CD4-positive, alpha-beta T cell treated with Interleukin-4 for 4 hours (primary cell): ENCODE data around the gene GNL1.
"Not testable (repeated sequence)": the region's sequence is repeated elsewhere in the genome, so short reads cannot be mapped to it uniquely, and the experiment has no call there.

Experiments
- DNase-seq: peaks from one replicate; pipeline ENCODE4 v3.0.0-alpha.2; 2020

The GNL1 gene

DNA sequence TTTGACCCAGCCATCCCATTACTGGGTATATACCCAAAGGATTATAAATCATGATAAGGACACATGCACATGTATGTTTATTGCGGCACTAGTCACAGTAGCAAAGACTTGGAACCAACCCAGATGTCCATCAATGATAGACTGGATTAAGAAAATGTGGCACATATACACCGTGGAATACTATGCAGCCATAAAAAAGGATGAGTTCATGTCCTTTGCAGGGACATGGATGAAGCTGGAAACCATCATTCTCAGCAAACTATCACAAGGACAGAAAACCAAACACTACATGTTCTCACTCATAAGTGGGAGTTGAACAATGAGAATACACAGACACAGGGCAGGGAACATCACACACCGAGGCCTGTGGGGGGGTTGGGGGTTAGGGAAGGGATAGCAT lies 29.8 kb downstream of the GNL1 start:
- DNase-seq, result not testable (repeated sequence)

DNA sequence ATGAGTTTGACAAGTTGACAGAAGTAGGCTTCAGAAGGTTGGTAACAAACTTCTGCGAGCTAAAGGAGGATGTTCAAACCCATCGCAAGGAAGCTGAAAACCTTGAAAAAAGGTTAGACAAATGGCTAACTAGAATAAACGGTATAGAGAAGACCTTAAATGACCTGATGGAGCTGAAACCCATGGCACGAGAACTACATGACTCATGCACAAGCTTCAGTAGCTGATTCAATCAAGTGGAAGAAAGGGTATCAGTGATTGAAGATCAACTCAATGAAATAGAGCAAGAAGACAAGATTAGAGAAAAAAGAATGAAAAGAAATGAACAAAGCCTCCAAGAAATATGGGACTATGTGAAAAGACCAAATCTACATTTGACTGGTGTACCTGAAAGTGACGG lies 34.3 kb downstream of the GNL1 start:
- not testable (repeated sequence) for DNase-seq

DNA sequence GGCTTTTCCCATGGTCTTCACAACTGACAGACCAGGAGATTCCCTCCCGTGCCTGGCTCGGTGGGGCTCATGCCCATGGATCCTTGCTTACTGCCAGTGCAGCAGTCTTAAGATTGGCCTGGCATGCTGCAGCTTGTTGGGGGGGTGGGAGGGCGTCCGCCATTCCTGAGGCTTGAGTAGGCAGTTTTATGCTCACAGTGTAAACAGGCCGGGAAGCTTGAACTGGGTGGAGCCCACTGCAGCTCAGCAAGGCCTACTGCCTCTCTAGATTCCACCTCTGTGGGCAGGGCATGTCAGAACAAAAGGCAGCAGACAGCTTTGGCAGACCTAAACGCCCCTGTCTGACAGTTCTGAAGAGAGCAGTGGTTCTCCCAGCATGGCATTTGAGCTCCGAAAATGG lies 35.2 kb downstream of the GNL1 start:
- DNase-seq, result not testable (repeated sequence)

DNA sequence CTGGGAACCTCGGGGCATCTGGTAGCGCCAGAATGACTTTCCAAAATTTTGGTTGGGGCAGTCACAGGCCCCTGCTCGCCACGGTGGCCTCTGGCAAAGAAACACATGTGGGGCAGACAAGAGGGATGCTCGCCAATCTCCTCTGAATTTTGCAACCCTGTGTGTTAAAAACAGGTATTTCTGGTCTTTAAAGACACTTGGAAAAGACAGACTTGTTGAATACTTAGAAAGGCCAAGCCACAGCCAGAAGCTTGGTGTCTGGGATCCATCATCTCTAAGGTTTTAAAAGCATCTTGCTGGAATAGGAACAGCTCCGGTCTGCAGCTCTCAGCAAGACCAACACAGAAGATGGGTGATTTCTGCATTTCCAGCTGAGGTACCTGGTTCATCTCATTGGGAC lies 35.8 kb downstream of the GNL1 start:
- DNase-seq, result no peak

DNA sequence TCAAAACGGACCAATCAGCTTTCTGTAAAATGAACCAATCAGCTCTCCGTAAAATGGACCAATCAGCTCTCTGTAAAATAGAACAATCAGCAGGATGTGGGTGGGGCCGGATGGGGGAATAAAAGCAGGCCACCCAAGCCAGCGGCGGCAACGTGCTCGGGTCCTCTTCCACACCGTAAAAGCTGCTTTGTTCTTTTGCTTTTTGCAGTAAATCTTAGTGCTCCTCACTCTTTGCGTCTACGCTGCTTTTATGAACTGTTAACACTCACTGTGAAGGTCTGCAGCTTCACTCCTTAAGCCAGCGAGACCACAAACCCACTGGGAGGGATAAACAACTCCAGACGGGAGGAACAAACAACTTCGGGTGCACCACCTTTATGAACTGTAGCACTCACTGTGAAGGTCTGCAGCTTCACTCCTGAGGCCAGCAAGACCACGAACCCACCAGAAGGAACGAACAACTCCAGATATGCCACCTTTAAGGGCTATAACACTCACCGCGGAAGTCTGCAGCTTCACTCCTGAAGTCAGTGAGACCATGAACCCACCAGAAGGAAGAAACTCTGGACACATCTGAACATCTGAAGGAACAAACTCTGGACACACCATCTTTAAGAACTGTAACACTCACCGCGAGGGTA lies 37.7 kb downstream of the GNL1 start:
- peak; percentile 36 for DNase-seq

DNA sequence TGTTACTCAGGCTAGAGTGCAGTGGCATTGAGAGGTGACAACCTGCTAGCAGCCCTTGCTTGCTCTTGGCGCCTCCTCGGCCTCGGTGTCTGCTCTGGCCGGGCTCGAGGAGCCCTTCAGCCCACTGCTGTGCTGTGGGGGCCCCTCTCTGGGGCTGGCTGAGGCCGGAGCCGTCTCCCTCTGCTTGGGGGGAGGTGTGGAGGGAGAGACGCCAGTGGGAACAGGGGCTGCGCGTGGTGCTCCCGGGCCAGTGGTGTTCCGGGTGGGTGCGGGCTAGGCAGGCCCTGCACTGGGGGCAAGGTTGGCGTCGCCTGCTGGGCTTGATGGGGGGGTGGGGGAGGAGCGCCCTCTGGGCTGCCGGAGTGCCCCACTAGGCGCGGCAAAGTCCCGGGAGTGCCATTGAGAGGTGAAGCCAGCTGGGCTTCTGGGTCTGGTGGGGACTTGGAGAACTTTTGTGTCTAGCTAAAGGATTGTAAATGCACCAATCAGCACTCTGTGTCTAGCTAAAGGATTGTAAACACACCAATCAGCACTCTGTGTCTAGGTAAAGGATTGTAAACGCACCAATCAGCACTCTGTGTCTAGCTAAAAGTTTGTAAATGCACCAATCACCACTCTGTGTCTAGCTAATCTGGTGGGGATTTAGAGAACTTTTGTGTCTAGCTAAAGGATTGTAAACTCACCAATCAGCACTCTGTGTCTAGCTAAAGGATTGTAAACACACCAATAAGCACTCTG lies 38.4 kb downstream of the GNL1 start:
- not testable (repeated sequence) for DNase-seq

DNA sequence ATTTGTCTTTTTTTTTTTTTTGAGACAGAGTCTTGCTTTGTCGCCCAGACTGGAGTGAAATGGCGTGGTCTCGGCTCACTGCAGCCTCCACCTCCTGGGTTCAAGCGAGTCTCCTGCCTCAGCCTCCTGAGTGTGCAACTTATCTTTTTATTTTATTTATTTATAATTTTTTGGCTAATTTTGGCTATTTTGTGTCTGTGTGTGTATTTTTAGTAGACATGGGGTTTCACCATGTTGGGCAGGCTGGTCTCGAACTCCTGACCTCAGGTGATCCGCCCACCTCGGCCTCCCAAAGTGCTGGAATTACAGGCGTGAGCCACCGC lies 39.6 kb downstream of the GNL1 start:
- DNase-seq, result not testable (repeated sequence)

DNA sequence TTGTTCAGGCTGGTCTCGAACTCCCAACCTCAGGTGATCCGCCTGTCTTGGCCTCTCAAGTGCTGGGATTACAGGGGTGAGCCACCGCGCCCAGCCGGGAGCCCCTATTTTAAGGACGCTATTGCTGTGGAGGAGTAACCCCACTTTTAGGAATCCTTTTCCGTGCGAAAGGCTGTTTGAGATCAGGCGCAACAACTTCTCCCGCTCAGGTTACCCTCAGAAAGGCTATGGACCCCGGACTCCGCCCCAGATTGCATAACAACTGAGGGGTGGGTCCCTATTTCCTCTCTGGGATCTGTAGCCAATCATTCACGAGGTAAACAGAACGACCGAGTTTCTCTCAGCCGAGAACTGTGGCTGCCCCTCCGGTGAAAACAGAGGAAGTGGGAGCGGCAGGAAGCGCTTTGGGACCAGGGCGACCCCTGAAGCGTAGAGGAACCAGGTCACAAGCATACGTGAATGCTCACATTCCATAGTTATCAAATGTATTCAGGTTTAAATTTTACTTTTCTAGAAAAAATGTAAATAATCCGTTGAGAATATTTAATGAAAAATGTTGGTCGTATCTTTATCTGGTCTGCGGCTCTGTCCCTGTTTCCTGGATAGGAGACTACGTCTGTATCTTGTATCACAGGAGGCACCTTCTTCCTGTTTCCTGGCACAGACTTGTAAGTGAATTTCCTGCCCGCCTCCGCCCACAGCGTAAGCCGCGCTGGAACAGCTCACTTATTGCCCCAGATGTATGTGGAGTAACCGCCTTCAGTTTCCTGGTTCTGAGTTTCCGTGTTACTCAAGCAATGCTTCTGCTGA lies 40.1 kb downstream of the GNL1 start:
- peak; percentile 97 for DNase-seq

DNA sequence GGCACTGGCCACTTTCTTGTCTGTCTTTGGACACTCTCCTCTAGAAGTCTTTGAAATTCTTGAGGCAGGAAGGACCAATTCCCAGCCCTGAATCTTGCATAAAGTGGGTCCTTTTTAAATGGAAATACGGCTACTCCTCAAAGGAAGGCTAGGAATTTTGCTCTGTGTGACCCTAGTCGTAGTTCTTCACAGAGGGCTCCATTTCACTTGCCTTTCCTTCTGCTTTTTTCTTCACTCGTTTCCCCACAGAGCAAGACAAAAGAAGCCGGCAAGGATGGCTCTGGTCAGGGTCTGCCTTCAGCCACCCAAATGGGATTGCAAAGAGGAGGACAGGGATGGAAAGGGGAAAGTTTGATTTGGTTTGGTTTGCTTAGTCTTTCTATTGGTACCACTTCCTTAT lies 41.2 kb downstream of the GNL1 start:
- DNase-seq, result no peak

DNA sequence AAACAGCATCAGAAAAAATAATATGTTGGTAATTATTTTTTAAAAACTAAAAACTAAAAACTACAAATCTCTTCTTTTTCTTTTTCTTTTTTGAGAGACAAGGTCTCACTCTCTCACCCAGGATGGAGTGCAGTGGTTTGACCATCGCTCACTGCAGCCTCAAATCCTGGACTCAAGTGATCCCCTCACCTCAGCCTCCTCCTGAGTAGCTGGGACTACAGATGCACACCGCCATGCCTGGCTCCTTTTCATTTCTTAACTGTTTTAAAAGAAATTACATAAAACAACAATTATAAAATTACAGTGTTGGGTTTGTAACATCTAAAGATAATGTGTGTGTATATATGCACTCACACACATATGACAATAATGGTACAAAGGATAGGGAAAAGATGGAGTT lies 42.8 kb downstream of the GNL1 start:
- DNase-seq, result no peak

DNA sequence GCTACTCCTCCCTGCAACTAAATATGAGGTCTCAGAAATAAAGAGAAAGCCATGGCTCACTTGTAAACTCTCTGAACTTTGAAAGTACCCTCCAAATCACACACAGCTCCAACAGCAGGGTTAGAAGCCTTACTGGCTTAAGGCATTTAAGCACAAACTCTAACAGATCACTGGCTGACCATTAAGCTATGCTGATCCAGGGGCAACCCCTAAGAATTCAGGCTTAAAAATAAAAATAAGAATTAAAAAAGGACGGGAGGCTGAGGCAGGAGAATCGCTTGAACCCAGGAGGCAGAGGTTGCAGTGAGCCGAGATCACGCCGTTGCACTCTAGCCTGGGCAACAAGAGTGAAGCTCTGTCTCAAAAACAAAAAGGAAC lies 45.1 kb downstream of the GNL1 start:
- DNase-seq, result no peak

DNA sequence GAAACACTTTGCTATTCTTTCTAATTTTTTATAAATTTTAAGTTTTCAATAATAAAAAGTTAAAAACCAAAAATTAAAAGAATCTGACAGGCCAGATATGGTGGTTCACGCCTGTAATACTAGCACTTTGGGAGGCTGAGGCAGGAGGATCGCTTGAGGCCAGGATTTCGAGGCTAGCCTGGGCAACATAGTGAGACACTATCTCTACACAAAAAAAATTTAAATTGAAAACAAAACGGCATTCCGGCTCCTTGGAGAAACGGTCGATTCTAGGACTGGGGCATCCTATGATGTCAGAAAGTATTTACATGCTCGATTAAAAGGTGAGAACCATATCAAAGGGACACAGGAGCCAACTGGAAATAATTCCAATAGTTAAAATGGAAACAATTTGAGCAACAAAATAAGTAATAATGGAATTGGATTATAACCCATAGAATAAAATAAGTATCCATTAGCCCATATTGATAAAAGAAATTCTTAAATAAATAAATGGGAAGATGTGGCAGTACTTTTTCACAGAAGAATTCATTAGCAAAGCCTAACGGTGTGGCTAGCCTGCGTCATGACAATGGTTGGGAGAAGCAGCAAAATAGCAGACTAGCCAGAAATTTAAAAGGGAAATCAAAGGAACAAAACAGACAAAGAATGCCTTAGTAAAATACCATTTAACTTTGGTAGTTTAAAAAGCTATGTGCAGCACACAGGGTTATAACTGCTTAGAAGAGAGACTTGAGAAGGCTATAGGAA lies 45.7 kb downstream of the GNL1 start:
- no peak for DNase-seq

DNA sequence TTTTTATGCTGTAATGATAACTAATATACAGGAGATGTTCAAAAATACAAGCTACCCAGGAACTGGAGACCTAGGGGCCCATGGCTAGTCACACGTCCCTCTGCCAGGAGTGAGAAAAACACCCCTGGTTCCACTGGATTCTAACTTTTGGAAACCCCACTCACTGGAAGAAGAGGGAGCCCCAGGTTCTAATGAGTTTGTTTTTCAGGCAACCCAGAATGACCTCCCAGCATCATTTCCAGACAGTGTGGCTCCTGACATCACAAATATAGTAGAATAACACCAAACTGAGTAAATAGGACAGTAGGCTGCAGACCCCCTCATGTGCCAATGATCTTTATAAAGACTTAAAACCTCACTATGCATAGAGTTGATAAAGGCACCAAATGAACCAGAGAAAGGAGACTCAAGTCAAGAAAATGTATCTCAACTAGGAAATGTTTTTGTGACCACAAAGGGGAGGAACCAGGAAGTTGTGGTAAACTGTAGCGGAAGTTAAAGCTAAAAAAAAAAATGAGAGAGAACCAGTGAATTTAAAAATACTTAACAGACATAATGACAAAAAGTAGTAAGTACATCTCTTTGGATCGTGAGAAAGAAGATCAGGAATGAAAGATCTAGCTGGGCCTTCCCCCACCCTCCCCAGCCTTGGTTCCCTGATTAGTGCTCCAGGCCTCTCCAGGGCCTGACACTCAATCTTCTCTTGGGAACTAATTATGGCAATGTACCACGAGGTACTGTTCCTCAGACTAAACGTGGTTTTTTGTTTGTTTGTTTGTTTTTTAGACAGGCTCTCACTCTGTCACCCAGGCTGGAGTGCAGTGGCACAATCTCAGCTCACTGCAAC lies 47.2 kb downstream of the GNL1 start:
- peak; percentile 81 for DNase-seq

DNA sequence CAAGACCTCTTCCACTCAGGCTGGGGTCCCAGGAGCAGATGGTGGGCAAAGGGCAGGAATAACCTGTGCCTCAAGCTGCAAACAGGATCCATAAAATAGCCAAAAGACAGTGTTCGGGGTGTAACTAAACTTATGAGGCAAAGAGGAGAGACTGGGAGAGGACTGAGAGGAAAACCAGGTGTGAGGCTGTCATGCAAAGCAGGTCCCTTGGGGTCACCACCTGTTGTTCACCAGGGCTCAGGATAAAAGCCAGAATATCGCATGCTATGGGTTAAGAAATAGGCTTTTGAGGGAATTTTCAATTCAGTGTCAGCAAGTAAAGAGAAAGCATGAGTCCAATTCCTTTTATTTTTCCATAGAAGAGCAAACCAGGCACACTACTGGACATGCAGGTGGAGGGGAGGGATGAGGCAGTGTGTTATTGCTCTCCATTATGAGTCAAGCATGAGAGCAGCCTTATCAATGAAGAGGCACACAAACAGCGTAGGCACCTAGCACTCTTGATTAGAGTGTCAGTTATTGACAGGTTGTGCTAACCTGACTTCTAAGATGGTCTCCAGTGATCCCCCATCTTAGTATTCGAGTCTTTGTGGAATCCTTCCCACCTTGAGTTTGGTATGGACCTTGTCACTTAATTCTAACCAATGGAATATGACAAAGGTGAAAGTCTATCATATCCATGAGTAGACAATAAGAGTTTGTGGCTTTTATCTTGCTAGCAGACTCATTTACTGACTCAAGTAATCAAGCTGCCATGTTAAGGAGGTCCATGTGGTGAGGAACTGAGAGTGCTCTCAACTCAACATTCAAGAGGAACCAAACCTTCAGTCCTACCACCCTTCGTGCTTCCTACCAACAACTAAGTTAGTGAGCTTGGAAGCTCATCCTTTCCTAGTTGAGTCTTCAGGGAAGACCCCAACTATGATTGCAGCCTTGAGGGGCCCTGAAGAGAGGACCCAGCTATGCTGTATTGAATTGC lies 48.2 kb downstream of the GNL1 start:
- no peak for DNase-seq

DNA sequence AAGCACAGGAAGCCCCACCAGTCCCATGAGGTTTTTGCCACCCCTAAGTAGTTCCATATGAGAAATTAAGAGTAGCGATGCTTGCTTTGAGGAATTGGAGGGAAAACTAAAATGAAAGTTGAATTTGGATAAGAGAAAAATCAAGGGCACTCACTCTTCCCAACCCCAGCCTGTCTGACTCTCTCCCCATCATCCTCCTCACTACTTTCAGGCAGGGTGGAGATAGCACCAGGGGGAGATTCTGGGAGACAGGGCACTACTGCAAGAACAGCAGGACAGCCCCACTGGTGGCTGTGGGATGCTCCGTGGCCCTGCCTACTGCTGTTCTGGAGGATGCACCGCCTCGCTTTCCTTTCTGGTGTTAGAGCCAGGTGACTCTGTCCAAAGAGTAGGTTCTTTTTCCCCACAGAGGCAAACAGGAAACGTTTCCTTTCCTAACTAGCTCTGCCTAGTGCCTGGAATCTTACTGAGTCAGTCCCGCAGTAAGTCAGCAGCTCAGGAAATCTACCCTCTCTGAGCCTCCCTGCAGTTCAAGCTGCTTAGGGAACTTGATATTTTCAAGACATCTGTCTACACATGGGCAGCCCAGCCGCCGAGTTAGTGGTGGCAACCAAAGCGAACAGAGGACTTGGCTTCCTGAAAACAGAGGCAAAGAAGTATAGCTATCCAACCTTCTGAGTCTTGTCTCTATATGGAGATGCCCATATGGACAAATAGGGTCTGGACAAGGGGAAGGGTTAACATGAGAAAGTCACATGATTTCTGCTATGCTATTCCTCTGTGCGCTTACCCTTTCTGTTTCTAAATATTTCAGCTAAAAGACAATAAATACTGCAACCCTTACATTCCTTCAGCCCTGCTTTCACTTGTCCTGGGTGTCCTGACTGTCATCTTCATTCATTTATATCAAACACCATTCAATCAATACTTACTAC lies 55.6 kb downstream of the GNL1 start:
- DNase-seq, result no peak

DNA sequence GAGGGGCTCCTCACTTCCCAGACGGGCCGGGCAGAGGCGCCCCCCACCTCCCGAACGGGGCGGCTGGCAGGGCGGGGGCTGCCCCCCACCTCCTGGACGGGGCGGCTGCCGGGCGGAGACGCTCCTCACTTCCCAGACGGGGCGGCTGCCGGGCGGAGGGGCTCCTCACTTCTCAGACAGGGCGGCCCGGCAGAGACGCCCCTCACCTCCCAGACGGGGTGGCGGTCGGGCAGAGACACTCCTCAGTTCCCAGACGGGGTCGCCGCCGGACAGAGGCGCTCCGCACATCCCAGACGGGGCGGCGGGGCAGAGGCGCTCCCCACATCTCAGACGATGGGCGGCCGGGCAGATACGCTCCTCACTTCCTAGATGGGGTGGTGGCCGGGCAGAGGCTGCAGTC lies 57.6 kb downstream of the GNL1 start:
- not testable (repeated sequence) for DNase-seq

DNA sequence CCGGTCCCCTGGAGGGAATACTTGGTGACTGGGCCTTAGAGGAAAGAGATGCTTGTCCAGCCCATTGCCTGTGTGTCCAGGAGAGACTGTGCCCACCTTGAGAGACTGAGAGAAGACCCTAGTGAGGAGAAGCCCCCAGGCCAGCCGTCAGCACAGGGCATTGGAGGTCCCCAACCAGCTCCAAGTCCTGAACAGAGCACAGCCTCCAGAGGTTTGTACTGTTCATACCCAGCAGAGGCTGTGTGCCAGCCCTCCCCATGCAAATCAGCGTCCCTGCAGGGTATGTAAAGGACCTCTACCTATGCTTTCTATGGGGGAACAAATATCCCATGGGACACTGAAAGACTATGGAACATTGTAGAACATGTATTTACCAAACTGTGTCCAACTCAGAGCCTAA lies 58.6 kb downstream of the GNL1 start:
- no peak for DNase-seq

DNA sequence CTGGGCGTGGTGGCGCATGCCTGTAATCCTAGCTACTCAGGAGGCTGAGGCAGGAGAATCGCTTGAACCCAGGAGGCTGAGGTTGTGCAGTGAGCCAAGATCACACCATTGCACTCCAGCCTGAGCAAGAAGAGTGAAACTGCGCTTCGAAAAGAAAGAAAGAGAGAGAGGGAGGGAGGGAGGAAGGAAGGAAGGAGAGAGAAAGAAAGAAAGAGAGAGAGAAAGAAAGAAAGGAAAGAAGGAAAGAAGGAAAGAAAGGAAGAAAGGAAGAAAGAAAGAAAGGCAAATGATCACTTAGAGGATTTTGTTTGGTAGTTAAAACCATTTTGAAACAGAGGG lies 59.1 kb downstream of the GNL1 start:
- not testable (repeated sequence) for DNase-seq

DNA sequence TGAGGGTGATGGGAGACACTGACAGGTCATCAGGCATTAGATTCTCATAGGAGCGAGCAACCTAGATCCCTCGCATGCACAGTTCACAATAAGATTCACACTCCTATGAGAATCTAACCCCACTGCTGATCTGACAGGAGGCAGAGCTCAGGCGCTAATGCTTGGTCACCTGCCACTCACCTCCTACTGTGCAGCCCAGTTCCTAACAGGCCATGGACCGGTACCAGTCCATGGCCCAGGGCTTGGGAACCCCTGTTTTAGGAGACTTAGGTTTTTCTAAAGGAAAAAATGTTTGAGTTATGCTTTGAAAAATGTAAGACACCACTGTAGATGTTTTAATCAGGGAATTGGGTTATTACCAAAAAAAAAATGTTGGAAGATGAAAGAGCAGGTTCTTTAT lies 60.3 kb downstream of the GNL1 start:
- DNase-seq, result no peak

DNA sequence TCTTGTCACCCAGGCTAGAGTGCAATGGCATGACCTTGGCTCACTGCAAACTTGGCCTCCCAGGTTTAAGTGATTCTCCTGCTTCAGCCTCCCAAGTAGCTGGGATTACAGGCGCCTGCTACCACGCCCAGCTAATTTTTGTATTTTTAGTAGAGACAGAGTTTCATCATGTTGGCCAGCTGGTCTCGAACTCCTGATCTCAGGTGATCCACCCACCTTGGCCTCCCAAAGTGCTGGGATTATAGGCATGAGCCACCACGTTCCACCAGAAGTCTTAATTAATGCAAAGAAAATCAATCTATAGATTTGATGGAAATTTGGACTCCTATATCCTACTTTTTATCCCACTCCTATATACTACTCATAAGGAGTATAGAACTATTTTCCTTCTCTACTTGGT lies 61.2 kb downstream of the GNL1 start:
- not testable (repeated sequence) for DNase-seq
